Cerebellar cortex (tissue), 1 donor: ENCODE measurements around the gene CYTH1.
"Not testable (repeated sequence)": the region's sequence is repeated elsewhere in the genome, so short reads cannot be mapped to it uniquely, and the experiment has no call there.

Experiments
- DNase-seq: peaks from one replicate; pipeline ENCODE4 v3.0.0-alpha.2; 2015; ENCODE audit warnings: low spot score

Gene CYTH1

GRCh38 chr17:78759203-78759968, 22.7 kb downstream of the CYTH1 start:
- DNase-seq, result no peak

DNA sequence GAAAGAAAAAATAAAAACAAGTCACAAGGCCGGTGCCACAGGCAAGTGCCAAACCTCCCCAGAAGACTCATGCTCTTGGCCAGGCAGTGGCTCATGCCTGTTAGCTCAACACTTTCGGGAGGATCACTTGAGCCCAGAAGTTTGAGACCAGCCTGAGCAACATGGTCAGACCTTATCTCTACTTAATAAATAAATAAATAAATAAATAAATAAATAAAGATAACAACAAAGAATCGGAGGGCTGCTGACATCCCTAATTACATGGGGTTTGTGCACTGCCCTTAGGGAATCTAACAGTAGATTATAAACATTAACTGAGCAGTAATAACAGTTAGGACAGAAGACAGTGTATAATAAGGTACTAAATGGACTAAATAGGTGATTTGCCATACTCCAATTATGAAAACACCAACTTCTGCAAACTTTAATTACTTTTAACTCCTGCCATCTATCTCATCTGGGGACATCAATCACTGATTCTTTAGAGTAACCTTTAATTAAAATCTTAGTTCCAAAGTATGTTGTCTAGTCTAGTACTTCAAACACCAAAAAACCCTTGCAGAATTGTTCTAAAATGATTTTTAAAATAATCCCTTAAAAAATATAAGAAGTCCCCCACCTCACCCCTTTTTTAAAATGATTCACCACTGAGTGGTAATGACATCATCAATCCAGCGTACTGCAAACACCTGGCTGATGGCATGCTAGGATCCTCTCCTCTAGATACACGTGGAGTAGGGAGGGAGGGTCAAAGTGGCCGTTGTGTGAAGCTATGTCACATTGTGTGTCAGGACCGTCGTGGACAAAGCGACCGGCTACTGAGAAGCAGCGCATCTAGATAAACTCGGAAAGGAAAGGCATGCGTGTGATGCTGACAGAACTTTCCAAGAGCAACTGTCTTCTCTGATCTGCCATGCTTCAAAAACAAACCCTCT, 28.5 kb downstream of the CYTH1 start:
- no peak for DNase-seq

DNA sequence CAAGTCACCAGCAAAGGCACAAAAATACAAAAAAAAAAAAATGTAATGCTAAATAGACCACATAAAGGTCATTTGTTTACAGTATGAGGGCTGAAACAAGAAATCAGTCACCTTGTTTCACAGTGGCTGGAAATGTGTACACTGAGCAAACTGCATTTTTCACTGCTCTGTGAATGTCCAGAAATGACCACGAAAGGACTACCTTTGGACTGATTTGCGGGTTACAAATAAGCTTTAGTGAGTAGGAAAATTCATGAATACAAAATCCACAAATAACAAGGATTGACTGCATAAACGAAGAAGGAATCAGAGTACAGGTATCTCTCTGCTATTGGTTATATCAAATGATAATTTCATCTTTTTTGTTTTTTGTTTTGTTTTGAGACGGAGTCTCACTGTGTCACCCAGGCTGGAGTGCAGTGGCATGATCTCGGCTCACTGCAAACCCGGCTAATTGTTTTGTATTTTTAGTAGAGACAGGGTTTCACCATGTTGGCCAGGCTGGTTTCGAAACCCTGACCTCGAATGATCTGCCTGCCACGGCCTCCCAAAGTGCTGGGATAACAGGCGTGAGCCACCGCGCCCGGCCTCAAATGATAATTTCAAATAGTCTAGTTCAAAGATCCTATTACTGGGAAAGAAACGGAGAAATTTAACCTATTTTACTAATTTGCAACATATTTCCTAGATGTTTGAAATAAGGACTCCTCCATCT, 30.5 kb downstream of the CYTH1 start:
- DNase-seq, result no peak

GRCh38 chr17:78751000-78751399, 31.1 kb downstream of the CYTH1 start:
- DNase-seq, result not testable (repeated sequence)

- DNase-seq, result no peak
Measured at GRCh38 chr17:78748730-78749317, 33.2 kb downstream of the CYTH1 start.

DNA sequence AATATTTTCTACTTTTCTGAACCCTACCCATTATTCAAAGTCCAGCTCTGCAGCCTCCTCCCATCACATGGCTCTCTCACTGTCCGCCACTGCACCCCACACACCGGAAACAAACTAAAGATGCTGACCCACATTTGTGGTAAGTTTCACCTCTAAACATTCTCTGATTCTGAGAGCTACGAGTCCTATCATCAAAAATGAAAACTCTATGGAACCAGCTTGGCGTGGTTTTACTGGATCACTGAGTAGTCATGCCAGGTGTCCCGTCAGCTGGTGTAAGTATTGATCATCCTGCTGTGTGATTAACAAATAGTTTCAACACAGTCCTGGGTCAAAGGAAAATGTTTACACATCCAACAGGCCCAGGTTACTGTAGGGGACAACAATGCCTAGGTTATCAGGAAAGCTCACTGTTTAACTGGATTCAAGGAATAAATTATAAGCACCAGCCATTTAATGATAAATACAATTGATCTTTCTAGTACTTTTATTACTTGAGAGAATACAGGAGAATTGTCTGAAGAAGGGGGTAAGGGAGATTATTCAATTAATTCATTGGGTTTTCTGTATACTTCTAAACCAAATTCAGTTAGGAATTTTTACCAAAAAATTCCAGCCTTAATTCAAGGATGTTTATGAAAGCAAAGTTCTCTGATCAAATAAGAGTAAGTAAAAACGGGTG, 33.9 kb downstream of the CYTH1 start:
- no peak for DNase-seq

DNA sequence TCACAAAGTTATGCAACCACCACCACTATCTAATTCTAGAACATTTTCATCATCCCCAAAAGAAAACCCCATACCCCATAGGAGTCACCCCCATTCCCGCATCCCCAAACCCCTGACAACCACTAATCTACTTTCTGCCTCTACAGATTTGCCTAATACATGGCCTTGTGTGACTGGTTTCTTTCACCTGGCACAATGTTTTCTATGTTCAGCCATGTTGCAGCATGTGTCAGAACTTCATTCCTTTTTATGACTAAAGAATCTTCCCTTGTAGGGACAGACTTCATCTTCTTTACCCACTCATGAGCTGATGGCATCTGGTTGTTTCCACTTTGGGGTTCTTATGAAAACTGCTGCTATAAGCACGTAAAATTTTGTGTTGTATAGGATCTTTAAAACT, 34.6 kb downstream of the CYTH1 start:
- no peak for DNase-seq

- no peak for DNase-seq
Measured at GRCh38 chr17:78746949-78747269, 35.2 kb downstream of the CYTH1 start.

DNA sequence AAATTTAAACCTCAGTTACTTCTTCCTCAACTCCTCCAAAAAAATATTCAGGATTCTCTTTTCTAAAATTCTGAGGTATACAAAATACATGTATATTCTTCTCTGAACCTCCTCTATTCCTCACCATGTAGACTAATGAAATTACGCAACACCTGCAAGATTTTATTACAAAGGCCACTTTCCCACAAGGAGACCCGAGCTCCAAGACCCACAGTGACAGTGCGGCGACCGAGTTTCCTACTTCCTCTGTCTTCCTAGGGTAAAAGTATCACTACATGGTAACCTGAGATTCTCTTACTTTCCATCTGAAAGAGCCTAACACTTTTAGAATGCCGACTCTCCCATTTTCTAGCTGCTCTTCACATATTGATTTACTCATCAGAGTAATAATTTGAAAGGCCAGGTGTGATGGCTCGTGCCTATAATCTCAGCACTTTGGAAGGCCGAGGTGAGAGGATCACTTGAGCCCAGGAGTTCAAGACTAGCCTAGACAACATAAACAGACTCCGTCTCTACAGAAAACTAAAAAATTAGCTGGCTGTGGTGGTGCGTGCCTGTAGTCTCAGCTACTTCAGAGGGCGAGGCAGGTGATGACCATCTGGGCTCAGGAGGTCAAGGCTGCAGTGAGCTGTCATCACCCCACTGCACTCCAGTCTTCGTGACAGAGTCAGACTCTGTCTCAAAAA, 35.7 kb downstream of the CYTH1 start:
- DNase-seq, result no peak

- peak; percentile 74 for DNase-seq
Measured at GRCh38 chr17:78745407-78746088, 36.5 kb downstream of the CYTH1 start.

- DNase-seq, result no peak
Measured at GRCh38 chr17:78742901-78743300, 39.2 kb downstream of the CYTH1 start.

DNA sequence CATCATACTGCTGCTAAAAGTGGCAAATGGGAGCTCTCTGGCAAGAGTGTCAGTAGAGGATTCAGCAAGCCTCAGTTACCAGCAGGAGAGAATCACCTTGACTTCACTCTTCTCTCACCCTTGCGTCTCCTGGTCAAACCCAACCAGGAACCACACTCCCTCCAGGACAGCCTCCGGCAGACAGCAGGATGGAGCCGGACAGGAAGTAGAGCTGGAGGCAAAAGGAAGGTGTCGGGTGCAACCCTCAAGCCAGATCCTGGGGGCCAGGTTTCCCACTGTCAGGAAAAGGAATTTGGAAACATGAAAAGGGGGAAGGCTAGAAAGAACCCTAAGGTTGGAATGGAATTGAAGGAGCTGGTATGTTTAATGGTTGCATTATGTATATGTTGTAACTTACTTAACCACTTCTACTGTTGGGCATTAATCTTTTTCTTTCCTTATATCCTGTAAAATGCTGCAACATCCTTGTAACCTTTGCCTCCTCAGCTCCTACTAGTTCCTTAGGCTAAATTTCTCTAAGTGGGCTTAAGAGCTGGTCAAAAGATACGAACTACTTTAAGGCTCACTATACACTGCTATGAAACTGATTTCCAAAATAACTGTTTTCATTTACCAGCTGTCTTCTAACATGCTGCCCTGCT, 40.3 kb downstream of the CYTH1 start:
- no peak for DNase-seq

DNA sequence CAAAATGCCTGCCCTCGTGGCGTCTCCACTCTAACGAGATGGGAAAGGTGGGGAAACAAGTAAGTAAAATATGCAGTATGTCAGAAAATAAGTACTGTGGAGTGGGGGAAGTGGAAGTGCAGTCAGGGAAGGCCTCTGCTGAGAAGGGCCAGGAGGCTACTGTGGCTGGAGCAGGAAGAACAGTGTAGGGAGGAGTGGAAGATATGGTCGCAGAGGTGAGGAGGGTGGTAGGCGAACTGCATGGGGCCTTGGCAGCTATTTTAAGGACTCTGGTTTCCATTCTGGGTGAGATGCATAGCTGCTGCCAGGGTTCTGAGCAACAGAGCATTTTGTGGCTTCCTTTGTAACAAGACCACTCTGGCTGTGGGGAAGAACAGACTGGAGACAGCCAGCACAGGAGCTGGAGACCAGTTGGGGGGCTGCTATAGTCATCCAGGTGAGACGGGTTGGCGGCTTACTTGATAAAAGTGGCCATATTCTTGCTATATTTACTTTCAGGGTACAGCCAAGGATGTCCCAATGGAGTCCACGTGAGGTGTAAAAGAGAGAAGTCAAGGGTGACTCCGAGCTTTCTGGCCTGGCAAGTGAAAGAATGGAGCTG, 42.6 kb downstream of the CYTH1 start:
- DNase-seq, result no peak

DNA sequence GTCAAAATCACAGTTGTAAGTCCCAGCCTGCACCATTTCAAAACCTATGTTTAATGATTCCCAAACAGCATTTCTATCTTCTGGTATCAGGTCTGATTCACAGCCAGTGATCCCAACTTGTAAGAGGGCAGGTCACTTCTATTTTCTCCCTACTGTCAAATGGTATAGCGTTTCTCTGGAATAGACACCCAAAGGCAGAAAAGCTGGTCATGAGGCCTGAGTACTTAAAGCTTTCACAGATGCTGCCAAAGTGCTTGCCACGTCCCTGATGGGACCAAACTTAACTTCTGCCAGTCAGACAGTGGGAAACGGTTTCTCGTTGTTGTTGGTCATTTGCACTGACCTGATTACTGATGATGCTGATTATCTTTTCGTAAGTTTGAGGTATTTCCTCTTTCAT, 43.4 kb downstream of the CYTH1 start:
- no peak for DNase-seq

GRCh38 chr17:78738278-78738677, 43.8 kb downstream of the CYTH1 start:
- no peak for DNase-seq

DNA sequence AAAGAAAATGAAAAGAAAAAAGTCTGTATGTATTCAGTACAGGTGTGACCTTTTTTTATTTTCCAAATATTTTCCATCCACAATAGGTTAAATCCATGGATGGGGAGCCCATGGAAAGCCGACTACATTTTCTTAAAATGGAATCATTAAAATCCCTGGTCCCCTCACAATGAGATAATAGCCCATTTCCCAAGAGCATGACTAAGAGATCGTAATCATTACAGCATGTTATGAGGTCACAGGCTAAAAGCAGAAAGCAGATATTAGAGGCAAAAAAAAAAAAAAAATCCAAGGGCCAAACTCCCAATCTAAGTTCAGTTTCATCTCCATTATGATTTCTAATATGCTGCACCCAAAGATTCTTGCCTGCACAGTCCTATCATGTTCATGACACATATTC, 44.7 kb downstream of the CYTH1 start:
- no peak for DNase-seq

DNA sequence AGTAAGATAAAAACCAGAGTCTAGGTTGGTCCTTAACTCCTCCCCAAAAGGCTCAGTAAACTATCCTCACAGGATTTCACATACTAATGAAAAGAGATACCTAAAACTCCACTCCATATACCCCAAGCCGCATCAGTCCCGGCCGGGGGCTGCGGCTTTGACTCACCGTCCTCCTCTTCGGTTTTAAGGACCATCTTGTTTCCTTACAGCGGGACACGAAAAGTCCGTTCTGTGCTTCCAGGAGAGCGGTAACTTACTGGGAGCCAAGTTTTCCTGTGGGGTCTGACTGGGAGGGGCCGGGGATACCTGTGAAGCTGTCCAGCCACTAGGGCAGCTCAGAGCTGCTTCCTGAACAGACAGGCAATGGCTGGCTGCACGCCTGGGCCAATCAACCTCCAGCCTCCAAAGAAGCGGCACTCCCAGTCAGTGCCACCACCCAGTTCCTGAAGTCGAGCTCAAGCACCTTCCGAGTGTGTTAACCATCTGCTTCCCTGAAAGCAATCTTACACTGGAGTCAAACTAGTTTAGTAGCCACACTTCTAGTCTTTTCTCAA, 45.5 kb downstream of the CYTH1 start:
- DNase-seq, result peak; percentile 75

GRCh38 chr17:78735832-78736525, 46.1 kb downstream of the CYTH1 start:
- DNase-seq, result no peak
